AG09319 (cell line): Measurements from ENCODE around the gene CPNE6.

ENCODE experiments used
- DNase-seq: peaks from one replicate; pipeline ENCODE4 v3.0.0-alpha.2; 2010; ENCODE audit warnings: low read depth; ENCODE audit errors: extremely low read depth
- TF ChIP-seq, protein P1 (sequence below): IDR thresholded peaks from 2 replicates; pipeline ENCODE4 v1.5.1; 2011; ENCODE audit warnings: low read depth, mild to moderate bottlenecking, inconsistent platforms, low read length, moderate library complexity

CPNE6 gene

DNA sequence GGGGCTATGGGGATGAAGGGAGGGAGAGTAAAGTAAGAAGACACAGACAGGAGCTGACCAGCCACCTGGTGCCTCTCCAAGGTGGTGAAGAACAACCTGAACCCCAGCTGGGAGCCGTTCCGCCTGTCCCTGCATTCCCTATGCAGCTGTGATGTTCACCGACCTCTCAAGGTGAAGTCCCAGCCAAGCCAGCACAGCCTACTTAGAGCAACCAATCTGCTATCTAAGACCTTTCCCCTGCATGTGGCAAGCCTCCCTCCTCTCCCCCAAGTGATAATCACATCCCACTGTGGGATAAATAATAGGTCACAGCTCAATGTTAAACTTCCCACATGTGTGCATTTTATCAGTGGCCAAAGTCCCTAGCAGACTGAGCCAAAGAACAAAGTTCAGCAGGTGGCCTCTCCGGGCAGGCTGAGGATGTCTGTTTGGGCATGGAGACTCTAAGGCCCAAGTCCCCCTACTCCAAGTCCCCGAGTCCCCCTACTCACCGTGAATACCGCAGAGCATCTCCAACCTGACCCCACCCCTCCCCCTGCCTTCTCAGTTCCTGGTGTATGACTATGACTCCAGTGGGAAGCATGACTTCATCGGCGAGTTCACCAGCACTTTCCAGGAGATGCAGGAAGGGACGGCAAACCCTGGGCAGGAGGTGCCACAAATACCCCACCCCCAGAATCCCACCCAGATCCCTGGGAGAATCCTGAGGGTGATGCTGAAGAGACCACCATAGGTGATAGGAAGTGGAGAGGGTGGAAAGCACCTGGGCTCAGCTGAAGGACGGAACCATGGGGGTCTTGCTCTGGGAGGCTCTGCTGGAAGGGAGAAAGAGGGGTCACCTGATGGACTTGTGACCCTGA, 3.5 kb downstream of the CPNE6 start:
- DNase-seq: no peak
- TF ChIP-seq, protein P1, sequence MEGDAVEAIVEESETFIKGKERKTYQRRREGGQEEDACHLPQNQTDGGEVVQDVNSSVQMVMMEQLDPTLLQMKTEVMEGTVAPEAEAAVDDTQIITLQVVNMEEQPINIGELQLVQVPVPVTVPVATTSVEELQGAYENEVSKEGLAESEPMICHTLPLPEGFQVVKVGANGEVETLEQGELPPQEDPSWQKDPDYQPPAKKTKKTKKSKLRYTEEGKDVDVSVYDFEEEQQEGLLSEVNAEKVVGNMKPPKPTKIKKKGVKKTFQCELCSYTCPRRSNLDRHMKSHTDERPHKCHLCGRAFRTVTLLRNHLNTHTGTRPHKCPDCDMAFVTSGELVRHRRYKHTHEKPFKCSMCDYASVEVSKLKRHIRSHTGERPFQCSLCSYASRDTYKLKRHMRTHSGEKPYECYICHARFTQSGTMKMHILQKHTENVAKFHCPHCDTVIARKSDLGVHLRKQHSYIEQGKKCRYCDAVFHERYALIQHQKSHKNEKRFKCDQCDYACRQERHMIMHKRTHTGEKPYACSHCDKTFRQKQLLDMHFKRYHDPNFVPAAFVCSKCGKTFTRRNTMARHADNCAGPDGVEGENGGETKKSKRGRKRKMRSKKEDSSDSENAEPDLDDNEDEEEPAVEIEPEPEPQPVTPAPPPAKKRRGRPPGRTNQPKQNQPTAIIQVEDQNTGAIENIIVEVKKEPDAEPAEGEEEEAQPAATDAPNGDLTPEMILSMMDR: no peak

DNA sequence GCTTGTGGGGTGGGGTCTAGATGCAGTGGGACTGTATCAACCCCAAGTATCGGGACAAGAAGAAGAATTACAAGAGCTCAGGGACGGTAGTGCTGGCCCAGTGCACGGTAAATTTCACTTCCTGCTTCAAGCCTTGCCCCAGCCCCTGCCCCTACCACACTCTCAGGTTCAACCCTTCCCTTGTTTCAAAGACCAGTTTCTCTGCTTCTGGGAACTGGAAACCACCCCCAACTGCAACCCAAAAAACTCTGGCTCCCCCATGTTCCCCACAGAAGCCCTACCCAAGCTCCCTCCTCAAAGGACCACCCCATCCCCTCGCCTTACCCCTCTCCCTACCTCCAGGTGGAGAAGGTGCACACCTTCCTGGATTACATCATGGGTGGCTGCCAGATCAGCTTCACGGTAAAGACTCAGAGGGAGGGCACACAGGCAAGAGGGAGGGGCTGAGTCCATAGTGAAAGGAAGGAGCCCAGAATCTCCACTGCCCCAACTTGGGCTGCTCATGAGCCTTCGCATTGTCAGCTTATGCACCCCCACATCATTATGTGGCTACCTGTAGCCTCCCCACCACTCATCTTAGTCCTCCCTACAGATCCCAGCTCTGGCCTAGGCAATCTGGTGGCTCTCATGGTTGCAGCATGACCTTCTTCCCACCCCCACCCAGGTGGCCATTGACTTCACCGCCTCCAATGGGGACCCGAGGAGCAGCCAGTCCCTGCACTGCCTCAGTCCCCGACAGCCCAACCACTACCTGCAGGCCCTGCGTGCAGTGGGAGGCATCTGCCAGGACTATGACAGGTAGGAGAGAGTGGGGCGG, 4.3 kb downstream of the CPNE6 start:
- TF ChIP-seq, protein P1: no peak
- DNase-seq: no peak

DNA sequence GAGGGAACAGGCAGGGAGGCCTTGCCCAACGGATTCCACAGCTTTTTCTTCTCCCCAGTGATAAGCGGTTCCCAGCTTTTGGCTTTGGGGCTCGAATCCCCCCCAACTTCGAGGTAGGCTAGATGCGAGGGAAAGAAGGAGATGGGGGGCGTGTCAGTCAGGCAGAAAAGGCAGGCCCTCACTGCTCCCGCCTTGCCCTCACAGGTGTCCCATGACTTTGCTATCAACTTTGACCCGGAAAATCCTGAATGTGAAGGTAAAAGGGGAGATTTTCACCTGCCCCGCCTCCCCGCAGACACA, 4.9 kb downstream of the CPNE6 start:
- DNase-seq: no peak
- TF ChIP-seq, protein P1: no peak

DNA sequence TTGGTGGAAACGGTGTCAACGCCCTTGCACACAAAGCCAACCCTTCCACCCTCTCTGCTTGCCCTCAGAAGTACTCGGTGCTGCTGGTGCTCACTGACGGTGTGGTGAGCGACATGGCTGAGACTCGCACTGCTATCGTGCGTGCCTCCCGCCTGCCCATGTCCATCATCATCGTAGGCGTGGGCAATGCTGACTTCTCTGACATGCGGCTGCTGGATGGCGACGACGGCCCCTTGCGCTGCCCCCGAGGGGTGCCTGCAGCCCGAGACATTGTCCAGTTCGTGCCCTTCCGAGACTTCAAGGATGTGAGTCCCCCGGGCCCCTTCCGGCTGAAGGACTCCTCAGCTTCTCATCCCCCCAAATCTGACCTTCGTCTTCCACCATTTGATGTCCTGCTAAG, 5.7 kb downstream of the CPNE6 start:
- TF ChIP-seq, protein P1: no peak
- DNase-seq: no peak

DNA sequence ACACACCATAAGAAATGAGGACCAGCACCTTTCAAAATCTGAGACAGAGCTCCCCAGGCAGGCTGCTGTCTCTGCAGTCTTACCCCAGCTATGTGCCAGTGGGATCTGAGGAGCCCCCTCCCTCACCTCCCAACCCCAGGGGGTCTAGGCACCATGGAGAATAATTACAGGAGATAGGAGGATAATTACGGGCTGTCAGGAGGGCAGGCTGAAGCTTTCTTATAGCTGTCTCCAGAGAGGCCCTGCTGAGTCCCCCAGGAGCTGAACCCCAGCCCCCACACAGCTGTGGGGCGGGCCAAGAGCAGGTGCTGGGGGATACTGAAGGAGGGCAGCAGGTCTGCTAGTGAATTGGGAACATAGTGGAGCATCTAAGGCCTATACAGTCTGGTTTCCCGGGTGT, 6.8 kb downstream of the CPNE6 start:
- DNase-seq: no peak
- TF ChIP-seq, protein P1: no peak

DNA sequence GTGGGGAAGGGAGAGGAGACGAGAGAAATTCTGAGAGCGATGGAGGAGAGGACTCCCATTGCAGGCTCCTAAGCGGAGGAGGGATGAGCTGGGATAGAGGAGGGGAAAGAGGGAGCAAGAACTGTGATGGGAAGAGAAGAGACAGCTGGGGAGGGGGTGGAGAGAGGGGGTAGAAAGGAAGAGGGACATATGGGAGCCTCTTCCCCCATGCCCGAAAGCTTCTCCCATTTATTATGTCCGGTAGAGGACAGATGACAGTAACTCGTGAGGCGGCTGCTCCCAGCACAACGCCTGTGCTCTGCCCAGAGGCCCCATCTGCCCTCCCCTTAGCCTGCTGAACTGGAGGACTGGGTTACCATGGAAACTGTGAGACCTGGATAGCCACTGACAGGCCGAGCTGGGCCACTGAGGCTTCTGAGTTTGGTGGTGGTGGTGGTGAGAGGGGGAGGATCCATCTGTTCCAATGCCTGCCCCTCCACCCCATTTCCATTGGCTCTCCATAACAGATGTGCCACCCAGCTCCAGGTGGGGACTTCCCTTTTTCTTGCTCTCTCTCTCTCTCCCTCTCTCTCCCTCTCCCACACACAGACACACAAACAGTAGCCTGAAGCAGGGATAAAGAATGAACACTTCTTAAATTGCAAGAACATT, 8.3 kb downstream of the CPNE6 start:
- TF ChIP-seq, protein P1: no peak
- no peak for DNase-seq

DNA sequence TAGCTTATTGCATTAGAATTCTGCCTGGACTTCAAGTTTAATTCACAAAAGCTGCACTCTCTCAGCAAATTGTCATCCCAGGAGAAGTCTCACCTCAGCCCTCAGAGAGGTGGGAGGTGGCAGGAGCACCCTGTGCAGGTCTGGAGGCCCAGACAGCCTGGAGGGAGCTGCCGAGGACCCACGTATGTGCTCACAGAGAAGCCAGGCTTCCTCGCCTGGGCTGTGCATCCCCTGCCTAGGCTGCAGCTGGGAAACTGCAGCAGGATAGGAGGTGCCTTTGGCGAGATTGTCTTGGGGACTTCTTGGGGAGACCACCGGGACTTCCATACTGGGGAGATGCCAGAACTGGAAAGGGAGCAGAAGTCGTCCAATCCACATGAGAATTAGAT, 8.8 kb downstream of the CPNE6 start:
- DNase-seq: no peak

More for the DNA sequence above, 8.8 kb downstream of the CPNE6 start:
- TF ChIP-seq, protein P1: no peak
